GM12865 (cell line): ENCODE data around the gene EDA.
"Not testable (repeated sequence)": the region's sequence is repeated elsewhere in the genome, so short reads cannot be mapped to it uniquely, and the experiment has no call there.

Source experiments
- DNase-seq: peaks from one replicate; pipeline ENCODE4 v3.0.0; 2010; ENCODE audit warnings: low read depth
- H3K4me3 ChIP-seq: 2 replicates; pipeline ENCODE4 v1.5.1; 2011; ENCODE audit warnings: mild to moderate bottlenecking, low read depth, low read length, control low read depth
- TF ChIP-seq, protein P1 (sequence below): IDR thresholded peaks from 2 replicates; pipeline ENCODE4 v1.5.1; 2011; ENCODE audit warnings: low read length, control low read depth, low read depth, inconsistent platforms; ENCODE audit not compliant: insufficient read depth; ENCODE audit errors: missing control alignments

The EDA gene

DNA sequence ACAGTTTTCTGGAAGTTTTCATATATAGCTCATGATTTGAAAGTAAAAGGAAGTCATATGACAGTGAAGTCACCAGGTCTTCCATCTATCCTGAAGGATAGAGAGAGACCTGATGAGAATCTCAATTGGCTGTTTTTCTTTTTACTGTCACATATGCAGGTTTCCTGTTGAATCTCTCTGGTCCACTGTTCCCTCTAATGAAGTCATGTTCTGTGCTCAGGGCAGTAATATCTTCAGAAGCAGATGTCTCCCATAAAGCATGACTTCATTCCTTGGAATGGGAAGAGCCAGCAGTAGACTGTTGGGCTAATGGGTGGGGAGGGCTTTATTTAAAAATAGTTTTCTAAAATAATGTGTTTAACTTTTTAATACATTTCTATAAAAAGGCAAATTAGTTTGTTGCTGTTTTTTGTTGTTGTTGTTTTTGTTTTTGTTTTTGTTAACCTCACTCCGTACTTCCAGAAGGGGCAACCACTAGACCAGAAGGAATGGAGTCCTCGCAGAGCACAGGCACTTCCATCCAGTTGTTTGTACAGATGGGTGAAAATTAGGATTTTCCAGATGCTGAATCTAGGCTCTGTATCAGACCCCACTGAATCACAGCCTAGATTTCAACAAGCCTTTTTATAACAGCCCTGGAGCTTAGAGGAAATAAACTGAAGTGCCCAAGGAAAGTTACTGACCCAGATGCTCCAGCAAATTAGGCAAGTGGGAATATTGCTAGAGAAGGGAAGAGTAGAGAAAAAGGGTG lies 379.6 kb downstream of the EDA start:
- DNase-seq, result no peak
- TF ChIP-seq, protein P1, sequence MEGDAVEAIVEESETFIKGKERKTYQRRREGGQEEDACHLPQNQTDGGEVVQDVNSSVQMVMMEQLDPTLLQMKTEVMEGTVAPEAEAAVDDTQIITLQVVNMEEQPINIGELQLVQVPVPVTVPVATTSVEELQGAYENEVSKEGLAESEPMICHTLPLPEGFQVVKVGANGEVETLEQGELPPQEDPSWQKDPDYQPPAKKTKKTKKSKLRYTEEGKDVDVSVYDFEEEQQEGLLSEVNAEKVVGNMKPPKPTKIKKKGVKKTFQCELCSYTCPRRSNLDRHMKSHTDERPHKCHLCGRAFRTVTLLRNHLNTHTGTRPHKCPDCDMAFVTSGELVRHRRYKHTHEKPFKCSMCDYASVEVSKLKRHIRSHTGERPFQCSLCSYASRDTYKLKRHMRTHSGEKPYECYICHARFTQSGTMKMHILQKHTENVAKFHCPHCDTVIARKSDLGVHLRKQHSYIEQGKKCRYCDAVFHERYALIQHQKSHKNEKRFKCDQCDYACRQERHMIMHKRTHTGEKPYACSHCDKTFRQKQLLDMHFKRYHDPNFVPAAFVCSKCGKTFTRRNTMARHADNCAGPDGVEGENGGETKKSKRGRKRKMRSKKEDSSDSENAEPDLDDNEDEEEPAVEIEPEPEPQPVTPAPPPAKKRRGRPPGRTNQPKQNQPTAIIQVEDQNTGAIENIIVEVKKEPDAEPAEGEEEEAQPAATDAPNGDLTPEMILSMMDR, result no peak
- H3K4me3 ChIP-seq, result no peak overlapping the region

DNA sequence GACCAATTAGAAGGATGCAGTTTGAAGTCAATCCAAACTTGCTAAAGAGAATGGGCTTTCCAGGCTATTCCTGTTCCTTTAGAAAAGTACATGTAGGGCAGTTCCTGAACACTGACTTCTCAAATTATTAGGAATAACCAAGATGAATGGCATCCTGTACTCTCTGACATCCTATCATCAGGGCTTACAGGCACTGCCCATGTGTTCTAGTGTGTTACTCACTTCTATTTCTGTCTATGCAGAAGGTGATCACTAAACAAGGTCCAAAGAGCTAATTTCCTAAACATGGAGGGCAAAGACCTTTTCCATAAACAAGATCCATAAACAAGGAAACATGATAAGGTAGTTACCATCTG lies 380.2 kb downstream of the EDA start:
- no peak overlapping the region for H3K4me3 ChIP-seq
- DNase-seq, result no peak
- TF ChIP-seq, protein P1, result no peak

DNA sequence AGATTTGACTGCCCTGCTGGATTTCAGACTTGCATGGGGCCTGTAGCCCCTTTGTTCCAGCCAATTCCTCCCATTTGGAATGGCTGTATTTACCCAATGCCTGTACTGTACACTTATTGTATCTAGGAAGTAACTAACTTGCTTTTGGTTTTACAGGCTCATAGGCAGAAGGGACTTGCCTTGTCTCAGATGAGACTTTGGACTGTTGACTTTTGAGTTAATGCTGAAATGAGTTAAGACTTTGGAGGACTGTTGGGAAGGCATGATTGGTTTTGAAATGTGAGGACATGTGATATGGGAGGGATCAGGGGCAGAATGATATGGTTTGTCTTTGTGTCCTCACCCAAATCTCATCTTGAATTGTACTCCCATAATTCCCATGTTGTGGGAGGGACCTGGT lies 382.4 kb downstream of the EDA start:
- DNase-seq, H3K4me3 ChIP-seq: not testable (repeated sequence)

DNA sequence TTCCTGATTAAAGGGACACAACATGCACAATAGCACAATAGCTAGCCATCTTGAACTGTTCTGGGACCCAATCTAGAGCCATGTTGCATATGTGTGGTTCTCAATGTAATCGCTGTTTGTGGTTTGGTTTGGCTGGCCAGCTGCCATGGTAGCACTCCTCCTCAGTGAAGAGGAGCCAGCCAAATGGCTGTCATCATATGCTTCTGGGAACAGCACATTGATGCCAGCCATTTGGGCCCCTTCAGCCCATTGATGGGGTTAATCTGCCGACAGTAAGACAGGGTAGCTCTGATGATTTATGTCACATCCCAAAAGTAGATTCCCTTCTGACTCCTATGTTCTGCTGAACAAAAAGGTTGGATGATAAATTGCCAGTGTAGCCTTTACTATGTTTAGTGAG lies 385.4 kb downstream of the EDA start:
- H3K4me3 ChIP-seq, result no peak overlapping the region
- TF ChIP-seq, protein P1, result no peak
- no peak for DNase-seq

DNA sequence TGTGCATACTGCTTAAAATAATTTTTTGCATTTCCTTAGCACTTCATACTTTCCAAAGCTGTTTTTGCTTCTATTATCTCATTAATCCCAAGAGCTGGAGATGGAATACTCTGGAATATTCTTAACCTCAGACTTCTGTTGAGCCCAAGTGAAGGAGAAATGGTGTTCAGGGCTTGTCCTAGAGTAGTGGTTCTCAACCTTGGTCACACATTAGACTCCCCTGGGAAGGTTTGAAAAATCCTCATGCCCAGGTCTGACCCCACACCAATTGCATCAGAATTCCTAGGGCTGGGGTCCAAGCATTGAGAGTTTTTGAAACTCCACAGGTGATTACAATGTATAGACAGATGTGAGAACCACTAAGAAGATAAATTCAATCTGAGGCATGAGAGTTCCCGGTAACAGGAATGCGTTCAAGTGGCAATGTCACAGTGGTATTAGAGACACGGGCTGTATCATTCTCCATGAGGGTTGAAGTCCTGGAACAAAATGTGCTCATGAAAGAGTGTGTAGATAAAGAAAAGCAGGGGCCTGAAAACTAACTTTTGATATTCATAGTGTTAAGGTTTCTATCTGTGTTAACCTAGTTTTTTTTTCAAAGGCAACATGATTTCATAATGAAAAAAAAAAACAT lies 385.9 kb downstream of the EDA start:
- no peak for DNase-seq
- TF ChIP-seq, protein P1, result no peak
- no peak overlapping the region for H3K4me3 ChIP-seq

DNA sequence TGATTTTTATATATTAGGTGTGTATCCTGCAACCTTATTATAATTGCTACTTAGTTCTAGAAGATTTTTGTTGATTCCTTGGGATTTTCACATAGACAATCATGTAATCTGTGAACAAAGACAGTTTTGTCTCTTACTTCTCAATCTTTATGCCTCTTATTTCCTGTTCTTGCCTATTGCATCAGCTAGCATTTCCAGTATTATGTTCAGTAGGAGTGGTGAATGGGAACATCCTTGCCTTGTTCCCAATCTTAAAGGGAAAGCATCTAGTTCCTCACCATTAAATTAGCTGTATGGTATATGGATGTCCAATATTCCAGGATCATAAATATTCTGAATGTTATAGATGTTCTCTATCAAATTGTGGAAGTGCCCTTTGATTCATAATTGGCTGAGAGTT lies 392.0 kb downstream of the EDA start:
- DNase-seq, result no peak
- H3K4me3 ChIP-seq, result no peak overlapping the region
- TF ChIP-seq, protein P1, result no peak

DNA sequence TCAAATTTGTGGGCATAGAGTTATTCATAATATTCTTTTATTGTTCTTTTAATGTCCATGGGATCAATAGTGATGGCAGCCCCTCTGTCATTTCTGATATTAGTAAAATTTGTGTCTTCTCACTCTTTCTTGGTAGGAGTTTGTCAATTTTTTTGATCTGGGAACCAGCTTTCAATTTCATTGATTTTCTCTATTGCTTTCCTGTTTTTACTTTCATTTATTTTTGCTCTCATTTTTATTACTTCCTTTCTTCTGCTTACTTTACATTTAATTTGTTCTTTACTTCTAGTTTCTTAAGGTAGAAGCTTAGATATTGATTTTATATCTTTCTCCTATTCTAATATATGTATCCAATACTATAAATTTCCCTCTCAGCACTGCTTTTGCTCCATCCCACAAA lies 393.1 kb downstream of the EDA start:
- TF ChIP-seq, protein P1, result no peak
- DNase-seq, result no peak
- H3K4me3 ChIP-seq, result no peak overlapping the region
